A549 (cell line): Measurements from ENCODE around the gene TMEM220. TPM values are rescaled to one million over a fixed set of nuclear protein-coding genes. Genes with fewer than 3 reads are reported as not detected.

ENCODE experiments used
- ATAC-seq, 2 experiments: fragments of 200-7000 bp in 1 of 2; fragments of >200 bp in 1 of 2; cut with Nextera tagmentation in 1 of 2; cut with Tn5 transposase in 1 of 2; 3 replicates each; pipeline versions ENCODE4 v1.8.0 to v1.9.1; 2018 to 2020; ENCODE audit warnings: mild to moderate bottlenecking in 1 of 2, moderate library complexity in 1 of 2
- CTCF ChIA-PET: fragments of 300-600 bp; sonication (Branson Sonifier 250); formaldehyde crosslinking; extraction: SDS; loops from one replicate; lab custom pipeline; 2021; ENCODE audit warnings: antibody characterized with exemption, inconsistent platforms; lab: Yijun Ruan, JAX
- POLR2A ChIA-PET: fragments of 350-600 bp; formaldehyde crosslinking; extraction: SDS; loops from one replicate; lab custom pipeline; 2021; ENCODE audit warnings: antibody characterized with exemption, inconsistent platforms; lab: Yijun Ruan, JAX
- DNase-seq, 2 experiments: peaks; one replicate each; pipeline versions ENCODE4 v3.0.0 to v3.0.0-alpha.2; 2011 to 2016; ENCODE audit warnings: low read depth in 1 of 2, low spot score in 1 of 2
- FAIRE-seq: peaks from 2 replicates; lab custom pipeline; 2011; peaks lifted over from hg19 to GRCh38; lab: Jason Lieb, UNC
- H3K27ac ChIP-seq, 2 experiments: fragments of >200 bp; sonication (Bioruptor Twin); formaldehyde crosslinking; 3 replicates each; pipeline ENCODE4 v1.5.1; 2016 to 2017
- H3K4me1 ChIP-seq: fragments of >200 bp; sonication (Bioruptor Twin); formaldehyde crosslinking; 3 replicates; pipeline ENCODE4 v1.6.1; 2016
- H3K4me2 ChIP-seq: fragments of >200 bp; sonication (Bioruptor Twin); formaldehyde crosslinking; 3 replicates; pipeline ENCODE4 v1.6.1; 2016
- H3K4me3 ChIP-seq: fragments of >200 bp; sonication (Bioruptor Twin); formaldehyde crosslinking; 3 replicates; pipeline ENCODE4 v1.5.1; 2016
- H3K9me3 ChIP-seq: fragments of >200 bp; sonication (Bioruptor Twin); formaldehyde crosslinking; 3 replicates; pipeline ENCODE4 v1.6.1; 2016
- ATOH8 ChIP-seq: fragments of 250-450 bp; sonication (Bioruptor Pico); IDR thresholded peaks from 2 replicates; pipeline ENCODE4 v1.5.0; 2020; ENCODE audit warnings: low read depth, mild to moderate bottlenecking, moderate library complexity
- CHD4 ChIP-seq: fragments of 200-600 bp; sonication (generic); IDR thresholded peaks from 2 replicates; pipeline ENCODE4 v1.6.1; 2016; ENCODE audit warnings: antibody characterized with exemption, mild to moderate bottlenecking, borderline replicate concordance
- CTCF ChIP-seq: fragments of >200 bp; sonication (Bioruptor Twin); formaldehyde crosslinking; IDR thresholded peaks from 3 replicates; pipeline ENCODE4 v1.5.1; 2016
- E2F6 ChIP-seq: IDR thresholded peaks from 2 replicates; pipeline ENCODE4 v1.6.1; 2012; ENCODE audit warnings: low read depth, borderline replicate concordance
- FOXS1 ChIP-seq: fragments of 250-450 bp; sonication (Bioruptor Pico); IDR thresholded peaks from 2 replicates; pipeline ENCODE4 v1.5.0; 2020; ENCODE audit warnings: mild to moderate bottlenecking, moderate library complexity
- HDAC2 ChIP-seq: fragments of 200-600 bp; sonication (generic); IDR thresholded peaks from 2 replicates; pipeline ENCODE4 v1.6.1; 2016
- HES2 ChIP-seq: fragments of >200 bp; sonication (Bioruptor Twin); formaldehyde crosslinking; IDR thresholded peaks from 2 replicates; pipeline ENCODE4 v1.6.1; 2016
- HOXA7 ChIP-seq: fragments of 250-450 bp; sonication (Bioruptor Pico); IDR thresholded peaks from 2 replicates; pipeline ENCODE4 v1.5.0; 2020; ENCODE audit warnings: mild to moderate bottlenecking, moderate library complexity
- HOXB5 ChIP-seq: fragments of 250-450 bp; sonication (Bioruptor Pico); IDR thresholded peaks from 2 replicates; pipeline ENCODE4 v1.5.0; 2020; ENCODE audit warnings: mild to moderate bottlenecking, moderate library complexity
- KDM5A ChIP-seq: fragments of 200-600 bp; sonication (generic); IDR thresholded peaks from 2 replicates; pipeline ENCODE4 v1.6.1; 2016; ENCODE audit warnings: antibody characterized with exemption, mild to moderate bottlenecking
- MAFK ChIP-seq: fragments of 450-650 bp; IDR thresholded peaks from 2 replicates; pipeline ENCODE4 v1.6.1; 2014; ENCODE audit not compliant: partially characterized antibody
- NFE2L2 ChIP-seq: fragments of 150-350 bp; conservative IDR thresholded peaks from 2 replicates; pipeline ENCODE4 v1.6.1; 2014; ENCODE audit warnings: low read length
- POLR2A ChIP-seq: IDR thresholded peaks from 2 replicates; pipeline ENCODE4 v1.6.1; 2012; ENCODE audit warnings: mild to moderate bottlenecking, low read length
- RAD21 ChIP-seq, 2 experiments: fragments of >200 bp in 1 of 2; sonication (Bioruptor Twin) in 1 of 2; formaldehyde crosslinking in 1 of 2; IDR thresholded peaks in 1 of 2; conservative IDR thresholded peaks in 1 of 2; 2 replicates in 1 of 2; 3 replicates in 1 of 2; pipeline ENCODE4 v1.6.1; 2012 to 2018; ENCODE audit warnings: inconsistent platforms in 1 of 2
- REST ChIP-seq: fragments of 200-600 bp; sonication (generic); IDR thresholded peaks from 2 replicates; pipeline ENCODE4 v1.6.1; 2016; ENCODE audit warnings: antibody characterized with exemption, mild to moderate bottlenecking, moderate library complexity
- RFX5 ChIP-seq: fragments of 450-650 bp; IDR thresholded peaks from 2 replicates; pipeline ENCODE4 v1.7.1; 2014; ENCODE audit warnings: antibody characterized with exemption, mild to moderate bottlenecking, moderate library complexity
- SREBF2 ChIP-seq: fragments of 450-650 bp; IDR thresholded peaks from 2 replicates; pipeline ENCODE4 v1.6.1; 2014; ENCODE audit warnings: mild to moderate bottlenecking, moderate library complexity
- TFCP2L1 ChIP-seq: fragments of 250-450 bp; sonication (Bioruptor Pico); IDR thresholded peaks from 2 replicates; pipeline ENCODE4 v1.5.0; 2021; ENCODE audit warnings: mild to moderate bottlenecking
- TP53 ChIP-seq: fragments of 250-450 bp; sonication (Bioruptor Pico); IDR thresholded peaks from 2 replicates; pipeline ENCODE4 v1.5.0; 2021; ENCODE audit warnings: mild to moderate bottlenecking, moderate library complexity
- ZC3H11A ChIP-seq: fragments of 450-650 bp; IDR thresholded peaks from 2 replicates; pipeline ENCODE4 v1.6.1; 2014; ENCODE audit warnings: antibody characterized with exemption, mild to moderate bottlenecking
- ZNF302 ChIP-seq: fragments of 250-450 bp; sonication (Bioruptor Pico); IDR thresholded peaks from 2 replicates; pipeline ENCODE4 v1.9.0; 2021; ENCODE audit warnings: inconsistent platforms, mild to moderate bottlenecking, moderate library complexity
- WGBS: methylation state at CpG from one replicate; pipeline ENCODE4 v1.1.6; 2017; ENCODE audit errors: missing lambda C conversion rate; 5-methylcytosine and 5-hydroxymethylcytosine counted together
- polyA plus RNA-seq, 4 experiments: library from polyadenylated mRNA; depleted of rRNA in 3 of 4; stranded (reverse); fragments of >200 nt; fragmentation: RNase III in 1 of 4; extraction: RNeasy Plus Mini Kit Qiagen cat#74134 plus additional on column Dnase treatment in 1 of 4; gene quantifications; 2 replicates in 3 of 4; 3 replicates in 1 of 4; pipeline ENCODE4 v1.2.3, GENCODE V29; 2011 to 2017

Gene TMEM220
- polyA plus RNA-seq, 2 of the 4 experiments (the other 2 are of a cell fraction) = 3.8 to 6.3 TPM

GRCh38 chr17:10687499-10687898 is 42.3 kb downstream of the TMEM220 start:
- Histone ChIP-seq H3K27ac (no peak overlapping the region), H3K4me2 (no peak overlapping the region), H3K4me3 (no peak overlapping the region), H3K4me1 (no peaks in the 10 kb centered on the region), H3K9me3 (no peaks in the 10 kb centered on the region)
- DNase-seq (no peak), ATAC-seq (no peak), FAIRE-seq (no peak)
- ChIA-PET CTCF (interaction anchor here (0.7 to 1.6 kb wide), 4 partner anchors 18 to 157 kb away, joined by 3 to 5 read pairs (median 3); no protein-coding TSS in a partner anchor), POLR2A (no interaction called here)
- no peak for TF ChIP-seq CHD4
- peak; percentile 93 for TF ChIP-seq MAFK
- WGBS = 89% methylated on average over 2 of the region's 2 CpGs

- DNase-seq = peak; percentile 21 to 56
- Histone ChIP-seq H3K4me3 (no peak overlapping the region), H3K4me1 (no peaks in the 10 kb centered on the region), H3K27ac (no peak overlapping the region), H3K9me3 (no peaks in the 10 kb centered on the region), H3K4me2 (no peak overlapping the region)
- WGBS = 78% methylated on average over 2 of the region's 2 CpGs
- peak in 1 of 2 experiments; percentile 48; a peak in 1 of 6 replicates for ATAC-seq
- TF ChIP-seq KDM5A (no peak), RAD21 (conservative IDR thresholded peaks at IDR 0.05 in 1 of 2, IDR thresholded peaks at IDR 0.05 in 1 of 2) (peak in 1 of 2 experiments; percentile 13; a peak in 1 of 5 replicates), CTCF (peak; percentile 60)
- ChIA-PET POLR2A (interaction anchor here (0.5 kb wide), 1 partner anchor 1255 kb away, joined by 5 read pairs; no protein-coding TSS in a partner anchor), CTCF (interaction anchor here (0.8 to 3.0 kb wide), 13 partner anchors 8 to 53 kb away, joined by 3 to 15 read pairs (median 3); no protein-coding TSS in a partner anchor)
- no peak for FAIRE-seq
Observed at GRCh38 chr17:10683853-10684252, 46.0 kb downstream of the TMEM220 start.

- DNase-seq = no peak
- no peak overlapping the region for H3K4me2 ChIP-seq
Observed at GRCh38 chr17:10681866-10682446, 47.9 kb downstream of the TMEM220 start.

More at GRCh38 chr17:10681866-10682446, 47.9 kb downstream of the TMEM220 start:
- no peak for FAIRE-seq
- TF ChIP-seq HOXA7 (CRISPR knock-in tag) = no peak
- TF ChIP-seq HDAC2 = no peak
- no peak for TF ChIP-seq FOXS1 (CRISPR knock-in tag)
- no peak for TF ChIP-seq CTCF
- TF ChIP-seq TP53 (CRISPR knock-in tag) = no peak
- TF ChIP-seq HOXB5 (CRISPR knock-in tag) = no peak
- no peak for TF ChIP-seq NFE2L2
- TF ChIP-seq ZNF302 = no peak
- TF ChIP-seq ZC3H11A = no peak
- no peak for TF ChIP-seq MAFK
- no peak for TF ChIP-seq ATOH8 (CRISPR knock-in tag)
- TF ChIP-seq HES2 = no peak
- no peak for TF ChIP-seq E2F6
- no peak for TF ChIP-seq REST
- no peak for TF ChIP-seq POLR2A
- TF ChIP-seq TFCP2L1 (CRISPR knock-in tag) = no peak
- no peak for TF ChIP-seq RFX5
- no peak for TF ChIP-seq SREBF2
- WGBS = 88% methylated on average over 7 of the region's 7 CpGs
- ChIA-PET POLR2A (no interaction called here), CTCF (interaction anchor here (3.0 kb wide), 1 partner anchor 35 kb away, joined by 15 read pairs; no protein-coding TSS in a partner anchor)
- Histone ChIP-seq H3K9me3 (no peaks in the 10 kb centered on the region), H3K27ac (no peak overlapping the region), H3K4me1 (no peaks in the 10 kb centered on the region), H3K4me3 (no peak overlapping the region)
- ATAC-seq = no peak
